GM23338 (cell line): ENCODE measurements around the gene CPNE6. TPM values are rescaled to one million over a fixed set of nuclear protein-coding genes. Genes with fewer than 3 reads are reported as not detected.

Experiments
- ATAC-seq: fragments of 200-7000 bp; cut with Tn5 transposase; 3 replicates; pipeline ENCODE4 v1.9.1; 2020
- DNase-seq: peaks from one replicate; pipeline ENCODE4 v3.0.0-alpha.2; 2015; ENCODE audit warnings: low spot score
- H2AFZ ChIP-seq: fragments of 200-600 bp; sonication (generic); 2 replicates; pipeline ENCODE4 v1.8.0; 2016; ENCODE audit warnings: antibody characterized with exemption, mild to moderate bottlenecking, moderate library complexity
- H3F3A ChIP-seq: fragments of 200-600 bp; sonication (generic); replicated peaks from 2 replicates; pipeline ENCODE4 v1.8.0; 2017; ENCODE audit warnings: antibody characterized with exemption, mixed run types, low read depth
- H3K27ac ChIP-seq: fragments of 200-600 bp; sonication (generic); 2 replicates; pipeline ENCODE4 v1.6.1; 2016; ENCODE audit warnings: low read depth
- H3K27me3 ChIP-seq: fragments of 200-600 bp; sonication (generic); 2 replicates; pipeline ENCODE4 v1.8.0; 2016; ENCODE audit warnings: mild to moderate bottlenecking, mixed run types, moderate library complexity; ENCODE audit not compliant: insufficient read depth
- H3K36me3 ChIP-seq: fragments of 200-600 bp; sonication (generic); 2 replicates; pipeline ENCODE4 v1.8.0; 2016; ENCODE audit warnings: mild to moderate bottlenecking; ENCODE audit not compliant: insufficient read depth
- H3K4me1 ChIP-seq: fragments of 200-600 bp; sonication (generic); 2 replicates; pipeline ENCODE4 v1.8.0; 2016; ENCODE audit warnings: mild to moderate bottlenecking, moderate library complexity; ENCODE audit not compliant: insufficient read depth
- H3K4me2 ChIP-seq: fragments of 200-600 bp; sonication (generic); 2 replicates; pipeline ENCODE4 v1.7.1; 2017; ENCODE audit warnings: mixed run types
- H3K4me3 ChIP-seq: fragments of 200-600 bp; sonication (generic); 2 replicates; pipeline ENCODE4 v1.6.1; 2016; ENCODE audit warnings: mixed run types
- H3K79me2 ChIP-seq: fragments of 200-600 bp; sonication (generic); replicated peaks from 2 replicates; pipeline ENCODE4 v1.8.0; 2017; ENCODE audit warnings: mild to moderate bottlenecking; ENCODE audit not compliant: insufficient read depth
- H3K9me2 ChIP-seq: fragments of 200-600 bp; sonication (generic); 2 replicates; pipeline ENCODE4 v1.8.0; 2017; ENCODE audit not compliant: insufficient read depth
- H4K20me1 ChIP-seq: fragments of 200-600 bp; sonication (generic); replicated peaks from 2 replicates; pipeline ENCODE4 v1.8.0; 2017; ENCODE audit warnings: mild to moderate bottlenecking; ENCODE audit not compliant: insufficient read depth
- H3K27ac Mint-ChIP-seq: 2 replicates; pipeline ENCODE4 v1.8.0; 2020; ENCODE audit warnings: inconsistent platforms, mild to moderate bottlenecking, moderate library complexity, mixed read lengths
- H3K27me3 Mint-ChIP-seq: 3 replicates; pipeline ENCODE4 v1.8.0; 2022; ENCODE audit warnings: low read depth, mild to moderate bottlenecking, moderate library complexity, mixed read lengths, inconsistent platforms; ENCODE audit not compliant: insufficient read depth, poor library complexity
- H3K36me3 Mint-ChIP-seq: 3 replicates; pipeline ENCODE4 v1.8.0; 2021; ENCODE audit warnings: low read depth, mild to moderate bottlenecking, inconsistent platforms, moderate library complexity, mixed read lengths
- H3K4me1 Mint-ChIP-seq: 3 replicates; pipeline ENCODE4 v1.8.0; 2020; ENCODE audit warnings: mild to moderate bottlenecking, inconsistent platforms, mixed read lengths
- H3K4me3 Mint-ChIP-seq: 3 replicates; pipeline ENCODE4 v1.8.0; 2021; ENCODE audit warnings: moderate library complexity, mild to moderate bottlenecking, inconsistent platforms, mixed read lengths
- H3K9me3 Mint-ChIP-seq: 3 replicates; pipeline ENCODE4 v1.8.0; 2020; ENCODE audit warnings: moderate library complexity, mild to moderate bottlenecking, inconsistent platforms, mixed read lengths
- CREB1 ChIP-seq: fragments of 250-450 bp; sonication (Bioruptor Pico); IDR thresholded peaks from 2 replicates; pipeline ENCODE4 v1.5.0; 2020; ENCODE audit warnings: low read depth, mild to moderate bottlenecking, moderate library complexity
- EZH2 ChIP-seq: fragments of 200-600 bp; sonication (generic); IDR thresholded peaks from one replicate; pipeline ENCODE4 v1.8.0; 2017; ENCODE audit warnings: antibody characterized with exemption, mild to moderate bottlenecking, low read depth; ENCODE audit not compliant: unreplicated experiment
- EZH2phosphoT487 ChIP-seq: fragments of 200-600 bp; sonication (generic); IDR thresholded peaks from one replicate; pipeline ENCODE4 v1.8.1; 2018; ENCODE audit warnings: antibody characterized with exemption; ENCODE audit not compliant: unreplicated experiment
- JUNB ChIP-seq: IDR thresholded peaks from one replicate; pipeline ENCODE4 v1.6.1; 2016; ENCODE audit warnings: antibody characterized with exemption; ENCODE audit not compliant: unreplicated experiment
- NANOG ChIP-seq: IDR thresholded peaks from 2 replicates; pipeline ENCODE4 v1.6.1; 2016; ENCODE audit warnings: antibody characterized with exemption, borderline replicate concordance
- POLR2AphosphoS5 ChIP-seq: IDR thresholded peaks from 2 replicates; pipeline ENCODE4 v1.6.1; 2016; ENCODE audit warnings: antibody characterized with exemption, low read depth
- STAT1 ChIP-seq: IDR thresholded peaks from one replicate; pipeline ENCODE4 v1.6.1; 2016; ENCODE audit warnings: antibody characterized with exemption; ENCODE audit not compliant: unreplicated experiment
- ZNF114 ChIP-seq: fragments of 250-450 bp; sonication (Bioruptor Pico); IDR thresholded peaks from 2 replicates; pipeline ENCODE4 v1.5.0; 2020; ENCODE audit warnings: mild to moderate bottlenecking, moderate library complexity
- ZNF331 ChIP-seq: fragments of 250-450 bp; sonication (Bioruptor Pico); IDR thresholded peaks from 2 replicates; pipeline ENCODE4 v1.5.0; 2020; ENCODE audit warnings: low read depth, mild to moderate bottlenecking, moderate library complexity
- polyA plus RNA-seq: library from polyadenylated mRNA; unstranded; fragments of >200 nt; fragmentation: Nextera tagmentation; extraction: Ambion mirVana; gene quantifications from 2 replicates; pipeline ENCODE4 v1.2.1, GENCODE V29; 2016
- total RNA-seq: library from RNA; depleted of rRNA; stranded (reverse); fragments of >200 nt; shearing (Covaris generic); gene quantifications from 2 replicates; pipeline ENCODE4 v1.2.3, GENCODE V29; 2014
- TF ChIP-seq, protein P1 (sequence below): IDR thresholded peaks from 2 replicates; pipeline ENCODE4 v1.6.1; 2016; ENCODE audit warnings: antibody characterized with exemption
- TF ChIP-seq, protein P2 (sequence below): fragments of 250-450 bp; sonication (Bioruptor Pico); IDR thresholded peaks from 2 replicates; pipeline ENCODE4 v1.5.0; 2020; ENCODE audit warnings: mild to moderate bottlenecking, moderate library complexity
- TF ChIP-seq, protein P3 (sequence below), 2 experiments: fragments of 200-600 bp in 1 of 2; sonication (generic) in 1 of 2; conservative IDR thresholded peaks; 2 replicates each; pipeline versions ENCODE4 v1.5.1 to v1.6.1; 2016 to 2017; ENCODE audit warnings: antibody characterized with exemption in 2 of 2, low read depth in 2 of 2, mild to moderate bottlenecking in 2 of 2, moderate library complexity in 1 of 2
- TF ChIP-seq, protein P4 (sequence below): IDR thresholded peaks from one replicate; pipeline ENCODE4 v1.6.1; 2018; ENCODE audit warnings: antibody characterized with exemption; ENCODE audit not compliant: unreplicated experiment

CPNE6 gene
- total and polyA plus RNA-seq, 2 experiments from 2014 or later, result 0.16 TPM; not detected in 1

DNA sequence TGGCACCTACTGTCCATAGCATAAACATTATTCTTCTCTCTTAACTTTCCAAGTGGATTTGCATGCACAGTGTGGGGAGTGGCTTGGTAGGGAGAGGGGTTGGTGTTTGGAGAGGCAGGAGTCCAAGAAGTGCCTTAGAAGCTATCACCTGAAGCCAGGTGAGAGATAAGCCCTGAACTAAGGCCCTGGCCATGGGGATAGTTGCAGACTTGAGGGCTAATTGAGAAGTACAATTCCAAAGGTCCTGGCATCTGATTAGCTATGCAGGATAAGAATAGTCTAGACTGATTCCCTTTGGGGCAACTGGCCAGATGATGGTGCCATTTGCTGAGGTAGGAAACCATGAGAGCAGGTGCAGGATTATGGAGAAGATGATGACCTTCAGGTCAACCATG is 20.7 kb downstream of the CPNE6 start:
- H4K20me1 ChIP-seq, result no peaks in the 10 kb centered on the region
- H3K4me3 ChIP-seq, result no peak overlapping the region
- peaks cover 22% of the 10 kb centered on the region for H3K79me2 ChIP-seq
- no peaks in the 10 kb centered on the region for H3K36me3 ChIP-seq
- TF ChIP-seq ZNF331 (no peak), NANOG (no peak), STAT1 (no peak), EZH2 (no peak), CREB1 (no peak), JUNB (no peak), EZH2phosphoT487 (no peak), POLR2AphosphoS5 (no peak), ZNF114 (no peak)
- TF ChIP-seq, protein P1, sequence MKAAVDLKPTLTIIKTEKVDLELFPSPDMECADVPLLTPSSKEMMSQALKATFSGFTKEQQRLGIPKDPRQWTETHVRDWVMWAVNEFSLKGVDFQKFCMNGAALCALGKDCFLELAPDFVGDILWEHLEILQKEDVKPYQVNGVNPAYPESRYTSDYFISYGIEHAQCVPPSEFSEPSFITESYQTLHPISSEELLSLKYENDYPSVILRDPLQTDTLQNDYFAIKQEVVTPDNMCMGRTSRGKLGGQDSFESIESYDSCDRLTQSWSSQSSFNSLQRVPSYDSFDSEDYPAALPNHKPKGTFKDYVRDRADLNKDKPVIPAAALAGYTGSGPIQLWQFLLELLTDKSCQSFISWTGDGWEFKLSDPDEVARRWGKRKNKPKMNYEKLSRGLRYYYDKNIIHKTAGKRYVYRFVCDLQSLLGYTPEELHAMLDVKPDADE, result no peak
- TF ChIP-seq, protein P2, sequence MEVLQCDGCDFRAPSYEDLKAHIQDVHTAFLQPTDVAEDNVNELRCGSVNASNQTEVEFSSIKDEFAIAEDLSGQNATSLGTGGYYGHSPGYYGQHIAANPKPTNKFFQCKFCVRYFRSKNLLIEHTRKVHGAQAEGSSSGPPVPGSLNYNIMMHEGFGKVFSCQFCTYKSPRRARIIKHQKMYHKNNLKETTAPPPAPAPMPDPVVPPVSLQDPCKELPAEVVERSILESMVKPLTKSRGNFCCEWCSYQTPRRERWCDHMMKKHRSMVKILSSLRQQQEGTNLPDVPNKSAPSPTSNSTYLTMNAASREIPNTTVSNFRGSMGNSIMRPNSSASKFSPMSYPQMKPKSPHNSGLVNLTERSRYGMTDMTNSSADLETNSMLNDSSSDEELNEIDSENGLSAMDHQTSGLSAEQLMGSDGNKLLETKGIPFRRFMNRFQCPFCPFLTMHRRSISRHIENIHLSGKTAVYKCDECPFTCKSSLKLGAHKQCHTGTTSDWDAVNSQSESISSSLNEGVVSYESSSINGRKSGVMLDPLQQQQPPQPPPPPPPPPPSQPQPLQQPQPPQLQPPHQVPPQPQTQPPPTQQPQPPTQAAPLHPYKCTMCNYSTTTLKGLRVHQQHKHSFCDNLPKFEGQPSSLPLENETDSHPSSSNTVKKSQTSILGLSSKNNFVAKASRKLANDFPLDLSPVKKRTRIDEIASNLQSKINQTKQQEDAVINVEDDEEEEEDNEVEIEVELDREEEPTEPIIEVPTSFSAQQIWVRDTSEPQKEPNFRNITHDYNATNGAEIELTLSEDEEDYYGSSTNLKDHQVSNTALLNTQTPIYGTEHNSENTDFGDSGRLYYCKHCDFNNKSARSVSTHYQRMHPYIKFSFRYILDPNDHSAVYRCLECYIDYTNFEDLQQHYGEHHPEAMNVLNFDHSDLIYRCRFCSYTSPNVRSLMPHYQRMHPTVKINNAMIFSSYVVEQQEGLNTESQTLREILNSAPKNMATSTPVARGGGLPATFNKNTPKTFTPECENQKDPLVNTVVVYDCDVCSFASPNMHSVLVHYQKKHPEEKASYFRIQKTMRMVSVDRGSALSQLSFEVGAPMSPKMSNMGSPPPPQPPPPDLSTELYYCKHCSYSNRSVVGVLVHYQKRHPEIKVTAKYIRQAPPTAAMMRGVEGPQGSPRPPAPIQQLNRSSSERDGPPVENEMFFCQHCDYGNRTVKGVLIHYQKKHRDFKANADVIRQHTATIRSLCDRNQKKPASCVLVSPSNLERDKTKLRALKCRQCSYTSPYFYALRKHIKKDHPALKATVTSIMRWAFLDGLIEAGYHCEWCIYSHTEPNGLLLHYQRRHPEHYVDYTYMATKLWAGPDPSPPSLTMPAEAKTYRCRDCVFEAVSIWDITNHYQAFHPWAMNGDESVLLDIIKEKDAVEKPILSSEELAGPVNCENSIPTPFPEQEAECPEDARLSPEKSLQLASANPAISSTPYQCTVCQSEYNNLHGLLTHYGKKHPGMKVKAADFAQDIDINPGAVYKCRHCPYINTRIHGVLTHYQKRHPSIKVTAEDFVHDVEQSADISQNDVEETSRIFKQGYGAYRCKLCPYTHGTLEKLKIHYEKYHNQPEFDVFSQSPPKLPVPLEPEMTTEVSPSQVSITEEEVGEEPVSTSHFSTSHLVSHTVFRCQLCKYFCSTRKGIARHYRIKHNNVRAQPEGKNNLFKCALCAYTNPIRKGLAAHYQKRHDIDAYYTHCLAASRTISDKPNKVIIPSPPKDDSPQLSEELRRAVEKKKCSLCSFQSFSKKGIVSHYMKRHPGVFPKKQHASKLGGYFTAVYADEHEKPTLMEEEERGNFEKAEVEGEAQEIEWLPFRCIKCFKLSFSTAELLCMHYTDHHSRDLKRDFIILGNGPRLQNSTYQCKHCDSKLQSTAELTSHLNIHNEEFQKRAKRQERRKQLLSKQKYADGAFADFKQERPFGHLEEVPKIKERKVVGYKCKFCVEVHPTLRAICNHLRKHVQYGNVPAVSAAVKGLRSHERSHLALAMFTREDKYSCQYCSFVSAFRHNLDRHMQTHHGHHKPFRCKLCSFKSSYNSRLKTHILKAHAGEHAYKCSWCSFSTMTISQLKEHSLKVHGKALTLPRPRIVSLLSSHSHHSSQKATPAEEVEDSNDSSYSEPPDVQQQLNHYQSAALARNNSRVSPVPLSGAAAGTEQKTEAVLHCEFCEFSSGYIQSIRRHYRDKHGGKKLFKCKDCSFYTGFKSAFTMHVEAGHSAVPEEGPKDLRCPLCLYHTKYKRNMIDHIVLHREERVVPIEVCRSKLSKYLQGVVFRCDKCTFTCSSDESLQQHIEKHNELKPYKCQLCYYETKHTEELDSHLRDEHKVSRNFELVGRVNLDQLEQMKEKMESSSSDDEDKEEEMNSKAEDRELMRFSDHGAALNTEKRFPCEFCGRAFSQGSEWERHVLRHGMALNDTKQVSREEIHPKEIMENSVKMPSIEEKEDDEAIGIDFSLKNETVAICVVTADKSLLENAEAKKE, result no peak
- TF ChIP-seq, protein P3, sequence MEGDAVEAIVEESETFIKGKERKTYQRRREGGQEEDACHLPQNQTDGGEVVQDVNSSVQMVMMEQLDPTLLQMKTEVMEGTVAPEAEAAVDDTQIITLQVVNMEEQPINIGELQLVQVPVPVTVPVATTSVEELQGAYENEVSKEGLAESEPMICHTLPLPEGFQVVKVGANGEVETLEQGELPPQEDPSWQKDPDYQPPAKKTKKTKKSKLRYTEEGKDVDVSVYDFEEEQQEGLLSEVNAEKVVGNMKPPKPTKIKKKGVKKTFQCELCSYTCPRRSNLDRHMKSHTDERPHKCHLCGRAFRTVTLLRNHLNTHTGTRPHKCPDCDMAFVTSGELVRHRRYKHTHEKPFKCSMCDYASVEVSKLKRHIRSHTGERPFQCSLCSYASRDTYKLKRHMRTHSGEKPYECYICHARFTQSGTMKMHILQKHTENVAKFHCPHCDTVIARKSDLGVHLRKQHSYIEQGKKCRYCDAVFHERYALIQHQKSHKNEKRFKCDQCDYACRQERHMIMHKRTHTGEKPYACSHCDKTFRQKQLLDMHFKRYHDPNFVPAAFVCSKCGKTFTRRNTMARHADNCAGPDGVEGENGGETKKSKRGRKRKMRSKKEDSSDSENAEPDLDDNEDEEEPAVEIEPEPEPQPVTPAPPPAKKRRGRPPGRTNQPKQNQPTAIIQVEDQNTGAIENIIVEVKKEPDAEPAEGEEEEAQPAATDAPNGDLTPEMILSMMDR (conservative IDR thresholded peaks at IDR 0.05; ENCODE audit: low read depth in 2 of 2), result no peak
- TF ChIP-seq, protein P4, sequence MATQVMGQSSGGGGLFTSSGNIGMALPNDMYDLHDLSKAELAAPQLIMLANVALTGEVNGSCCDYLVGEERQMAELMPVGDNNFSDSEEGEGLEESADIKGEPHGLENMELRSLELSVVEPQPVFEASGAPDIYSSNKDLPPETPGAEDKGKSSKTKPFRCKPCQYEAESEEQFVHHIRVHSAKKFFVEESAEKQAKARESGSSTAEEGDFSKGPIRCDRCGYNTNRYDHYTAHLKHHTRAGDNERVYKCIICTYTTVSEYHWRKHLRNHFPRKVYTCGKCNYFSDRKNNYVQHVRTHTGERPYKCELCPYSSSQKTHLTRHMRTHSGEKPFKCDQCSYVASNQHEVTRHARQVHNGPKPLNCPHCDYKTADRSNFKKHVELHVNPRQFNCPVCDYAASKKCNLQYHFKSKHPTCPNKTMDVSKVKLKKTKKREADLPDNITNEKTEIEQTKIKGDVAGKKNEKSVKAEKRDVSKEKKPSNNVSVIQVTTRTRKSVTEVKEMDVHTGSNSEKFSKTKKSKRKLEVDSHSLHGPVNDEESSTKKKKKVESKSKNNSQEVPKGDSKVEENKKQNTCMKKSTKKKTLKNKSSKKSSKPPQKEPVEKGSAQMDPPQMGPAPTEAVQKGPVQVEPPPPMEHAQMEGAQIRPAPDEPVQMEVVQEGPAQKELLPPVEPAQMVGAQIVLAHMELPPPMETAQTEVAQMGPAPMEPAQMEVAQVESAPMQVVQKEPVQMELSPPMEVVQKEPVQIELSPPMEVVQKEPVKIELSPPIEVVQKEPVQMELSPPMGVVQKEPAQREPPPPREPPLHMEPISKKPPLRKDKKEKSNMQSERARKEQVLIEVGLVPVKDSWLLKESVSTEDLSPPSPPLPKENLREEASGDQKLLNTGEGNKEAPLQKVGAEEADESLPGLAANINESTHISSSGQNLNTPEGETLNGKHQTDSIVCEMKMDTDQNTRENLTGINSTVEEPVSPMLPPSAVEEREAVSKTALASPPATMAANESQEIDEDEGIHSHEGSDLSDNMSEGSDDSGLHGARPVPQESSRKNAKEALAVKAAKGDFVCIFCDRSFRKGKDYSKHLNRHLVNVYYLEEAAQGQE, result no peak
- peak overlapping the region; percentile 100; the same call in 1 of the 2 replicates for H3K27ac Mint-ChIP-seq
- peaks cover 8% of the 10 kb centered on the region for H3K9me2 ChIP-seq
- H3K27ac ChIP-seq, result no peak overlapping the region
- H3K4me2 ChIP-seq, result no peak overlapping the region
- H3K27me3 ChIP-seq, result no peaks in the 10 kb centered on the region
- ATAC-seq (no peak), DNase-seq (no peak)
- H3K9me3 Mint-ChIP-seq, result peaks cover 3% of the 10 kb centered on the region; the same call in 2 of the 3 replicates
- H3K4me1 ChIP-seq, result peaks cover 18% of the 10 kb centered on the region
- H3K27me3 Mint-ChIP-seq, result peaks cover 24% of the 10 kb centered on the region
- H2AFZ ChIP-seq, result no peak overlapping the region
- H3F3A ChIP-seq, result peaks cover 15% of the 10 kb centered on the region
- peaks cover 38% of the 10 kb centered on the region for H3K4me1 Mint-ChIP-seq
- H3K4me3 Mint-ChIP-seq, result no peak overlapping the region; the same call in 2 of the 3 replicates
- H3K36me3 Mint-ChIP-seq, result peaks cover 31% of the 10 kb centered on the region
